ENCODE measurements around the gene PTPRS.

The PTPRS gene

GRCh38 chr19:5339950-5340636 is 519 bp downstream of the PTPRS start:
- Histone ChIP-seq H3K27ac (ENCODE audit: low read length) (no peak overlapping the region), H3K4me3 (ENCODE audit: low read length) (no peak overlapping the region), H3K36me3 (replicated peaks; ENCODE audit: low read depth, low read length) (no peaks in the 10 kb centered on the region), H3K4me2 (ENCODE audit: low read length) (no peak overlapping the region), H3K27me3 (ENCODE audit: low read depth, low read length) (peaks cover 17% of the 10 kb centered on the region), H2AFZ (ENCODE audit: low read depth, low read length) (no peak overlapping the region), H3K9me3 (ENCODE audit: insufficient read depth, low read length) (no peaks in the 10 kb centered on the region), H4K20me1 (ENCODE audit: insufficient read depth, low read length) (no peaks in the 10 kb centered on the region), H3K9ac (ENCODE audit: low read length) (no peak overlapping the region), H3K79me2 (ENCODE audit: low read length) (no peaks in the 10 kb centered on the region), H3K4me1 (ENCODE audit: low read length) (peaks cover 14% of the 10 kb centered on the region)
- TF ChIP-seq CTCF (IDR thresholded peaks at IDR 0.05; ENCODE audit: low read depth, low read length): no peak
- TF ChIP-seq EZH2phosphoT487 (IDR thresholded peaks at IDR 0.05; ENCODE audit: low read depth): no peak

- Histone ChIP-seq H3K36me3 (replicated peaks; ENCODE audit: low read depth, low read length) (no peaks in the 10 kb centered on the region), H3K9me3 (ENCODE audit: insufficient read depth, low read length) (no peaks in the 10 kb centered on the region), H3K27ac (ENCODE audit: low read length) (no peak overlapping the region), H2AFZ (ENCODE audit: low read depth, low read length) (no peak overlapping the region), H3K4me2 (ENCODE audit: low read length) (peak overlapping the region; percentile 15; the same call in 1 of the 2 replicates), H3K4me3 (ENCODE audit: low read length) (no peak overlapping the region), H3K79me2 (ENCODE audit: low read length) (no peaks in the 10 kb centered on the region), H3K9ac (ENCODE audit: low read length) (no peak overlapping the region), H3K27me3 (ENCODE audit: low read depth, low read length) (peaks cover 23% of the 10 kb centered on the region), H3K4me1 (ENCODE audit: low read length) (peaks cover 22% of the 10 kb centered on the region), H4K20me1 (ENCODE audit: insufficient read depth, low read length) (no peaks in the 10 kb centered on the region)
- TF ChIP-seq EZH2phosphoT487 (IDR thresholded peaks at IDR 0.05; ENCODE audit: low read depth): no peak
- TF ChIP-seq CTCF (IDR thresholded peaks at IDR 0.05; ENCODE audit: low read depth, low read length): no peak
These were observed 1.2 kb downstream of the PTPRS start for GRCh38 chr19:5339198-5339949.

GRCh38 chr19:5338656-5339197 is 1.9 kb downstream of the PTPRS start:
- Histone ChIP-seq H4K20me1 (ENCODE audit: insufficient read depth, low read length) (no peaks in the 10 kb centered on the region), H3K27me3 (ENCODE audit: low read depth, low read length) (peaks cover 24% of the 10 kb centered on the region), H3K36me3 (replicated peaks; ENCODE audit: low read depth, low read length) (no peaks in the 10 kb centered on the region), H2AFZ (ENCODE audit: low read depth, low read length) (no peak overlapping the region), H3K9ac (ENCODE audit: low read length) (no peak overlapping the region), H3K4me2 (ENCODE audit: low read length) (peak overlapping the region; percentile 15), H3K27ac (ENCODE audit: low read length) (no peak overlapping the region), H3K4me3 (ENCODE audit: low read length) (no peak overlapping the region), H3K4me1 (ENCODE audit: low read length) (peaks cover 28% of the 10 kb centered on the region), H3K79me2 (ENCODE audit: low read length) (no peaks in the 10 kb centered on the region), H3K9me3 (ENCODE audit: insufficient read depth, low read length) (no peaks in the 10 kb centered on the region)
- TF ChIP-seq CTCF (IDR thresholded peaks at IDR 0.05; ENCODE audit: low read depth, low read length) (no peak), EZH2phosphoT487 (IDR thresholded peaks at IDR 0.05; ENCODE audit: low read depth) (no peak)
